HS-5 (cell line): ENCODE data around the gene TMPRSS11A.

ENCODE experiments used
- DNase-seq: peaks from one replicate; pipeline ENCODE4 v3.0.0-alpha.2; 2012; ENCODE audit warnings: low read depth

Gene TMPRSS11A

GRCh38 chr4:67869580-67870190 lies 93.6 kb downstream of the TMPRSS11A start:
- no peak for DNase-seq

GRCh38 chr4:67861513-67861912 lies 101.8 kb downstream of the TMPRSS11A start:
- no peak for DNase-seq
